Measurements from ENCODE around the gene ESF1.

Gene ESF1

GRCh38 chr20:13784893-13785715 lies at the start of gene ESF1, which contains the start of gene NDUFAF5:
Gene ESF1, minus strand, starts transcription at chr20:13784919. Its CDS starts 1,779 bp downstream, at chr20:13783140.
Gene NDUFAF5, plus strand, starts transcription at chr20:13785028. Its CDS starts 41 bp downstream, at chr20:13785069.
- DNase-seq: peak; percentile 98

GRCh38 chr20:13831476-13831875 lies 46.8 kb upstream of the ESF1 start:
- no peak for DNase-seq

DNA sequence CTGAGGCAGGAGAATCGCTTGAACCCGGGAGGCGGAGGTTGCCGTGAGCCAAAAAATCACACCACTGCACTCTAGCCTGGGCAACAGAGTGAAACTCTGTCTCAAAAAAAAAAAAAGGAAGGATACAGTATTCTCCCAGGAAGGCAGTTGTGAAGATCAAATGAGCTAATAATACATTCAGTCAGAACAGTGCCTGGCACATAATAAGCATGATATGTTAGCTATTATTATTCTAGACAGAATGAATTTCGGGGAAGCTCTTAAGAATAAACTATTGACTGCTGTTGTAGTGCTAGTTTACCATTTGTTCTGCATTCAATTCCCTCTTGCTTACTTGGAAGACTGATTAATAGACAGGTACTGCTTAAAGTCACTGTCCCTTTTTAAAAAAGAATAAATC lies 40.7 kb upstream of the ESF1 start:
- no peak for DNase-seq

DNA sequence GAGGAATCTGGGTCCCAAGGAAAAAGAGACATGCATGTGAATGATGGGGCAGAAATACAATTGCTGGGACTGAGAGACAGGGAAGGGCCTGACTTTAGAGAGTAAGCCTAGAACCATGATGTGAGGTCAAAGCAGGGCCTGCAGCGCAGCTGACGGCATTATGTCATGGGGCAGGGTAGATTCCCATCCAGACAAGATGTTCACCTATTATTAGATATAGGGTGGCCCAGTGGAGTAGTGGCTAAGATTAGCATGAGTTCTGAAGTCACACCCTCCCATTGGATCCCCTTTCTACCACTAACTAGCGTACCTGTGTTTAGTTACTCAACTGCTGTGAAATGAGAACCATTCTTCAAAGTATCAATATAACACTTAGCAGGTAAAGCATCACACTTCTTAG lies 39.7 kb upstream of the ESF1 start:
- DNase-seq: no peak

- DNase-seq: no peak
These were observed 37.7 kb upstream of the ESF1 start for GRCh38 chr20:13822459-13822858.

DNA sequence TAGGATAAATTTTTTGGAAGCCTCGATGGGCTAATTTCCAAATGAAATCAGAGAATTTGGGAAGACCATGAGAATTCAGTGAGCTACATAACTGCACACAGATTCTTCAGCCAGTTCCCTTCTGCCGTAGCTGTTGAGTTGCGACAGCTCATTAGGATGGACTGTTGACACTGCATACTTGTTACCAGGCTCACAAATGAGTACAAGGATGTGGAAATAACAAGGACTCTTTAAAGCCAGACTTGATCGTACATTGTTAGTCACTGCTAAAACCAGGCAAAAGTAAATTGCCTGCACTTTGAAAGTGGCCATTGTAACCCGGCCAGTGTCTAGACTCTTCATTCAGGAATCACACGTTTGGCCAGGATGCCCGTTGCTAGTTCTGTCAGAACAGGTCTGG lies 37.2 kb upstream of the ESF1 start:
- no peak for DNase-seq

- peak; percentile 73 for DNase-seq
These were observed 35.3 kb upstream of the ESF1 start for GRCh38 chr20:13819885-13820645.

- DNase-seq: no peak
These were observed 32.6 kb upstream of the ESF1 start for GRCh38 chr20:13817342-13817741.

DNA sequence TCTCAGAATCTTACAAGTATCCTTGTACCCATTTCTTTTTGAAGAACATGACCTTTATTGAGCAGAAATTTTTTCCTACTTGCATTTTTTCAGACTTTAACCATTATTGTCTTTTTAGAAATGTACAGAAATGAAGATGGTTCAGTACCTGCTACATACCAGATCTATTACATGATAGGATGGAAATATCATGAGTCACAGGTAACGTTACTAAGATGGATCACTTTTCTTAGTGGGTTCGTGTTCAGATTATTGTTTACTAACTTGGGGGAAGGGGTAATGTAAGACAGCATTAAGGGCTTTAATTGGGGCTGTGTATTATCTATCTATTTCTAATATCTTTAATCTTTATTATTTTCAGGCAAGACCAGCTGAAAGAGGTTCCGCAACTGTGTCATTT lies 32.0 kb upstream of the ESF1 start:
- no peak for DNase-seq

DNA sequence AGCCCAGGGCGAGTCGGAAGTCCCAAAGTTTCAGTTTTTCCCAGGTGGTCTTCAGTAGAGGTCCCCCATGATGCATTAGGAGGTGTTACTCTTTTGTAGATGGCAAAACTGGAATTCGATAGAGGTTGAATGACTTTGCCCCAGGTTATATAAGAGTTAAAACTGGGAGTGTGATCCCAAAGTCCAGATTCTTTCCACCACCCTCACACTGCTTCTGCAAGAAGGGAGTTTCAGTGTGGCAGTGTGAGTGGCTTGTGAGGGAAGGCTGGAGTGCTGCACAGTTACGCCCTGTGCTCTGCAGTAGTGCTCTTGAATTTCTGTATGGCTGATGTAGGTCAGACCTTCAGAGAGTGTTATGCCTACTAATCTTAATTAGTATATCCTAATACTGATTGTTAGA lies 30.0 kb upstream of the ESF1 start:
- no peak for DNase-seq

GRCh38 chr20:13813910-13814309 lies 29.2 kb upstream of the ESF1 start:
- DNase-seq: no peak

DNA sequence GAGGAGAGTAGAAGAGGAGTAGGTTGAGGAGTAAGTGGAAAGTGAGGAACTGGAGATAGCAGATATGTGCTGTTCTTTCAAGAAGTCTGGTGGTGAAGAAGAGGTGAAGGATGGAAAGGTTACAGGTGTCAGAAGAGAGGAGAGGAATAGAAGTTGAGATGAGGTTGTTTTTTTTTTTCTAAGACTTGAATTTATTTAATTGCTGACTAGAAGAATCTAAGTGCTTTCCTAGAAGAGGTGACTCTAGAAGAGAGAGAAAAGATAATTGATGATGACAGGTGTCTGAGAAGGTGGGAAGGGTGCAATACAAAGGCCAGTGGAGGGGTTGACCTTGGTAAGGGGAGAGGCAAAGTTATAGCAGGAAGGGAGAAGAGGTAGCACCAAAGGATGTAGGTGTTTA lies 25.7 kb upstream of the ESF1 start:
- no peak for DNase-seq

DNA sequence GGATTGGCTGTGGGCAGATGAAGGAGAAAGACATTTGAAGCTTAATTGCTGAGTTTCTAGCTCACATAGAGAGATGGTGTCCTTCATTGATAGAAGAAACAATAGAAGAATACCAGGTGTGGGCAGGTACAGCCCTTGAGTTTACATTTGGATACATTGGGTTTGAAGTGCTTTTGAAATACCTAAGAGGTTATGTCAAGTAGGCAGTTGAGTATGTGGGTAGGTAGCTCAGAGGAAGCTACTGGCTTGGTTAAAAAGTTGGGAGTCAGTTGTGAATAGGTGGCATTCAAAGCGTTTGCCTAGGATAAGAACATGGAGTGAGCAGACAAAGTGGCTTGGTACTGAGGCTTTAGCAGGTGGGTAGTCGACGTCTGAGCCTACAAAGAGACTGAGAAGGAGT lies 25.1 kb upstream of the ESF1 start:
- no peak for DNase-seq

DNA sequence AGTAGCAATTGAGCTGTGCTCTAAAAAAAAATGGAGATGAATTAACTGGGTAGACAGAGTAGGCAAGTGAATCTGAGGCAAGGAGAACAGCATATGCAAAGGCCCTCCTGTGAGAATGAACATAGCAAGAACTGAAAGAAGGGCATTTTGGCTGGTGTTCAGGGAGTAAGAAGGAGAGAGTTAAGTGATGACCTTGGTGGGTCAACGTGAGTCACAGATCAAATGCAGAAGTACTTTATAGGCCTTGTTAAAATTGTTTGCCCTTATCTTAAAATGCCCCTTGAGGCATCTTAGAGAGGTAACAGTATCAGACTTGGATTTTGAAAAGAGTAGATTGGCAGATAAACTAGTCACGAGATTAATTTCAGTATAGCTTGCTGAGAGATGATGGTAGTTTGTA lies 24.7 kb upstream of the ESF1 start:
- DNase-seq: no peak

DNA sequence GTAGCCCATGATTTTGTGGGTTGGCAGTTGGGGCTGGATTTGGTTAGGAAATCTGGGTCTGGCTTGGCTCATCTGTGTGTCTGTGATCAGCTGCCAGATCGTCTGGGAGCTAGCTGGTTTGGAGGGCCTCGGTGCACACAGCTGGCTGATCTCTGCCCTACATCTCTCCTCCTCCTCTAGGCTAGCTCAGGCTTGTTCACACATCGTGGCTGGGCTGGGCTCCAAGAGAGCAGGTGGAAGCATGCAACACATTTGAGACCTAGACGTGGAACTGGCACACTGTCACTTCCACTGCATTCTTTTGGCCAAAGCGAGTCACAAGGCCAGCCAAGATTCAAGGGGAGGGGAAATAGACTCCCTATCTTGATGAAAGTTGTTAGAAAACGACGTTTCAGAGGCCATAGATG lies 16.0 kb upstream of the ESF1 start:
- DNase-seq: peak; percentile 96

- DNase-seq: no peak
These were observed 15.3 kb upstream of the ESF1 start for GRCh38 chr20:13799974-13800373.

DNA sequence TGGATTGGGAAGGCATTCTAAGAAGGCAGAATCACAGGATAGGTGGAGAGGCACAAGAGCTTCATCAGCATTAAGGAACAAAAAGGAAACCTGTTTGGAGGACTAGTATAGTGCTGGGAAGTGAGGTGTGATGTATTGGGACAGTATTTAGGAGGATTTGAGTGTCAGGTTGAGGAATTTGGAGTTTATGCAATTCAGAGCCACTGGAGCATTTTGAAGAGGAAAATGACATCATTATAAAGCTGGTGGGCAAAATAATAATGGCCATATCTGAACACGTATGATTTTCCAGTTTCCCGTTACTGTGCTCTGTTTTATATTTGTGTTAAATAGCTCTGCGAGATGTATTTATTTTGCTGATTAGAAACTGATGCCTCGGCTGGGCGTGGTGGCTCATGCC lies 14.3 kb upstream of the ESF1 start:
- no peak for DNase-seq

- no peak for DNase-seq
These were observed 9.9 kb upstream of the ESF1 start for GRCh38 chr20:13794667-13795066.

DNA sequence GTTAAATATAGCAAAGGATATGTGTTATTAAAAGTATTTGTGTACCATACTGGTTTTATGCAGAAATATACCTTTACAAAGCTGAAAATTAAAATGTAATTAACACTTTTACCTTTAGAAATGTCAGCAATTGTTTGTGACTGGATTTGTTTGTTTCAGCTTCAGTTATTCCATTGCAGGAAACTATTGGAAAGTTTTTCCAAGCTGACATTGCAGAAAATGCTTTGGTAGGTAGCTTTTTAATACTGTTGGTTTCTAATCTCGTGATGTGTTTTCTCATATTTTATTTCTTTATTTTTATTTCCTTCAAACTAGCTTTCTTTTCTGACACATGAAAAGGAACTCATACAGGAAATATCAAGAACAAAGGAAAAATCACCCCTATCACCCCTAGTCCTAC lies 8.3 kb upstream of the ESF1 start:
- DNase-seq: no peak

DNA sequence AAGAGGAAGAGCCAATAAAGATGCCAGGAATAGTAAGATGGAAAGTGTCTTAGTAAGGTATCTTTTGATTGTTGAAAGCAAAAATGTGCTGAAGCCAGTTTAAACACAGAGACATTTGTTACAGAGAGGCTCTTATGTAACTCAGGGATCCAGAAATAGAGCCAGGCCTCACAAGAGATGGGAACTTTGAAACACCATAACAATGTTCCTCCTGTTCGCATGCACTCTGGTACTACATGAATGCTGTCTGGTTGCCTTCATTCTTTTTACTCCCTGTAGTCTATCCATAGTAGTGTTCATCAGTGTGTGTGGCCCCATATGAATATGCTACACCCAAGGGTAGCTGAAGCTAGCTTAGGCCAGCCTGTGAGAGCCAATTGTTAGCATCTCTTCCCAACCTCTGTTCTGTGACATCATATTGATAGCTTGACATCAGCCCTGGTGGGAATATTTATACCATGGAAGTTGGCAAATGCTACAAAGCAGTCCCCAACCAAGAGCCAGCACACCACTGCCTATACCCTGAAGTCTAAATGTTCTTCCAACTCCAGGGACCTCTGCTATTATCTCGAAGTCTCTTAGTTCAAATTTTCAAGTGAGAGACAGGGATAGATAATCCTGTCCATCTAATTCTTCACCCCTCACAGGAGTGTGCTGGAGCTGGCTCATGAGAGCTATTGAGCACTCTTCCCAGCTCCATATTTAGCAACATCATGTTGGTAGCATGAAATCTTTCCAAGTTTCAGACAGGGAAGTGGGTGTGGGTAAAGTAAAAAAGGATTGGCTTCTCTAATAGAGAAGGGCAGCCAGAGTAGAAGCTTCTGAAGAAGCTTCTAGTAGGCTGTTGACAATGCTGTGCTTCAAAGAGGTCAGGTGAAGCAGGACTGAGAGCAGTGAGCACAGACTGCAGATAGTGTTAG lies 7.1 kb upstream of the ESF1 start:
- DNase-seq: no peak

GRCh38 chr20:13790708-13791107 lies 6.0 kb upstream of the ESF1 start:
- DNase-seq: no peak

- DNase-seq: peak; percentile 50
These were observed 3.6 kb upstream of the ESF1 start for GRCh38 chr20:13788167-13788834.

All from NCI-H2171 (cell line).